SK-MEL-5 (cell line): Measurements from ENCODE around the gene MAP2K5. TPM values are rescaled to one million over a fixed set of nuclear protein-coding genes. Genes with fewer than 3 reads are reported as not detected.

Experiments
- DNase-seq: peaks from one replicate; pipeline ENCODE4 v3.0.0-alpha.2; 2016; ENCODE audit warnings: low read depth, low spot score
- in situ Hi-C: cut with HindIII; loops from 2 replicates; pipeline ENCODE4 v1.10.0; 2016; ENCODE audit warnings: low sequenced_read_pairs, high pct_unique_total_duplicates, low pct_unique_long_range_greater_than_20kb
- total RNA-seq: library from RNA; depleted of rRNA; stranded (reverse); fragments of >200 nt; shearing (Covaris generic); gene quantifications from 2 replicates; pipeline ENCODE4 v1.2.3, GENCODE V29; 2014

Gene MAP2K5
- total RNA-seq, 1 experiment from 2014 or later = 8.3 TPM

GRCh38 chr15:67575039-67575502 is 32.6 kb downstream of the MAP2K5 start:
- DNase-seq = no peak
- in situ Hi-C loops = no loop called here

GRCh38 chr15:67578020-67578600 is 35.6 kb downstream of the MAP2K5 start:
- no peak for DNase-seq
- in situ Hi-C loops = no loop called here

- no peak for DNase-seq
- in situ Hi-C loops = no loop called here
These were observed 36.7 kb downstream of the MAP2K5 start for GRCh38 chr15:67579164-67579563.

GRCh38 chr15:67579967-67580366 is 37.5 kb downstream of the MAP2K5 start:
- in situ Hi-C loops = no loop called here
- no peak for DNase-seq

- no peak for DNase-seq
- in situ Hi-C loops = no loop called here
These were observed 41.7 kb downstream of the MAP2K5 start for GRCh38 chr15:67584157-67584556.

- in situ Hi-C loops = no loop called here
- no peak for DNase-seq
These were observed 43.2 kb downstream of the MAP2K5 start for GRCh38 chr15:67585681-67586080.

GRCh38 chr15:67587331-67587730 is 44.8 kb downstream of the MAP2K5 start:
- in situ Hi-C loops = no loop called here
- no peak for DNase-seq

GRCh38 chr15:67587754-67588153 is 45.3 kb downstream of the MAP2K5 start:
- in situ Hi-C loops = no loop called here
- DNase-seq = no peak

GRCh38 chr15:67590191-67590590 is 47.7 kb downstream of the MAP2K5 start:
- in situ Hi-C loops = no loop called here
- DNase-seq = no peak

GRCh38 chr15:67592245-67592644 is 49.7 kb downstream of the MAP2K5 start:
- DNase-seq = no peak
- in situ Hi-C loops = no loop called here

GRCh38 chr15:67593562-67593961 is 51.1 kb downstream of the MAP2K5 start:
- no peak for DNase-seq
- in situ Hi-C loops = no loop called here

GRCh38 chr15:67594770-67595169 is 52.3 kb downstream of the MAP2K5 start:
- DNase-seq = no peak
- in situ Hi-C loops = no loop called here

- in situ Hi-C loops = no loop called here
- no peak for DNase-seq
These were observed 53.1 kb downstream of the MAP2K5 start for GRCh38 chr15:67595572-67595971.

- in situ Hi-C loops = no loop called here
- DNase-seq = no peak
These were observed 58.6 kb downstream of the MAP2K5 start for GRCh38 chr15:67601073-67601472.

GRCh38 chr15:67603063-67603462 is 60.6 kb downstream of the MAP2K5 start:
- in situ Hi-C loops = no loop called here
- DNase-seq = no peak

- DNase-seq = no peak
- in situ Hi-C loops = no loop called here
These were observed 63.4 kb downstream of the MAP2K5 start for GRCh38 chr15:67605871-67606270.

GRCh38 chr15:67606742-67607141 is 64.2 kb downstream of the MAP2K5 start:
- in situ Hi-C loops = no loop called here
- DNase-seq = no peak

- in situ Hi-C loops = no loop called here
- DNase-seq = no peak
These were observed 64.8 kb downstream of the MAP2K5 start for GRCh38 chr15:67607329-67607728.

- no peak for DNase-seq
- in situ Hi-C loops = no loop called here
These were observed 65.6 kb downstream of the MAP2K5 start for GRCh38 chr15:67607959-67608637.
